DMS 273 (cell line): ENCODE results near the gene IL18.
A peak's percentile ranks its signal among the peaks of the same experiment; 100 is the strongest.
"Not testable (repeated sequence)": the region's sequence is repeated elsewhere in the genome, so short reads cannot be mapped to it uniquely, and the experiment has no call there.

Source experiments
- DNase-seq: peaks from one replicate; lab custom pipeline; 2025; ENCODE audit not compliant: unreplicated experiment; lab: John Stamatoyannopoulos, UW

Gene IL18

DNA sequence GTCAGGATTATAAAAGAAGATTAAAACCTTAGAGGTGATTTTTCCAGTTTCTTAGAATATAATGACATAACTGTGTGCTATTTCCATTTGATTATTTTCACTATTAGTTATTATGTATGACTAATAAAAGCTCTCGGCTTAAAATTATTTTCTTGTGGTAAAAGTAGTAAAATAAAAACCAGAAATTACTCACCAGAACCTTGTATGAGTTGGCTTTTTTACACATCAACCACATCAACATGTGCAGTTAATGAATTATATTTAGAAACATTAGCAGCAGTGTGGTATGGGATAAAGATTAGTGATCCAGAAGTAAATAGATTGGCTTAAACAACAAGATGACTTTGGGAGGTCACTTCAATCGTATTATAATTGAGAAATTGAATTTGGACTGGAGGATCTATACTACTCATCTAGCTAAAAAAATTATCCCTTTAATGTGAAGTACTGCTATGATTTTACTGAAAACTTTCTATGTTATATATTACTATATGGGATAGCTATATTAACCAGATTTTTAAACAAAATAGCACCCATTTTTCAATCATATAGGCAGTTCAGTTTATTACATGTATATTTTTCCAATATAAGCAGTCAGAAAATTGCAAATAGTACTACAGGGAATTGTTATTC is 8.6 kb upstream of the IL18 start:
- DNase-seq, result no peak

DNA sequence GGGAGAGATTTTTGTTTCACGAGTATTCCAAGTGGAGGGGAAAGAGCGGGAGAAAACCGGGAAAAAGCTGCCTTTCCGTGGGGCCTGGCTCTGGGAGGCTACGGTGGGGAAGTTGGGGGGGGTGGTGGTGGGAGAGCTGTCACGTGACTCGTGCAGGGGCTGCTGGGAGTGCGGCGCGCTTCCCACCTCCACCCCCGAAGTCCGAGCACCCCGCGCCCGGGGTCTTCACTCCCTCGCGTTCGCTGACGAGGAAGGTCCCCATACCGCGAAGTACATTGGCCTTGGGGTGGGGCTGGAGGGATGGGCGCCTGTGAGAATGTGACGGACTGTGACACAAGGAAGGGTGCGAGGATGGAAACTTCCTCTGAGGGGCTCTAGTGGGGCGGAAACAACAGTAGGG is 3.3 kb upstream of the IL18 start, which contains the start of gene TEX12:
TEX12 (plus strand) TSS at position 228 of the 400 bp plus-strand sequence. CDS start 1,897 bp downstream, outside the sequence.
- no peak for DNase-seq

DNA sequence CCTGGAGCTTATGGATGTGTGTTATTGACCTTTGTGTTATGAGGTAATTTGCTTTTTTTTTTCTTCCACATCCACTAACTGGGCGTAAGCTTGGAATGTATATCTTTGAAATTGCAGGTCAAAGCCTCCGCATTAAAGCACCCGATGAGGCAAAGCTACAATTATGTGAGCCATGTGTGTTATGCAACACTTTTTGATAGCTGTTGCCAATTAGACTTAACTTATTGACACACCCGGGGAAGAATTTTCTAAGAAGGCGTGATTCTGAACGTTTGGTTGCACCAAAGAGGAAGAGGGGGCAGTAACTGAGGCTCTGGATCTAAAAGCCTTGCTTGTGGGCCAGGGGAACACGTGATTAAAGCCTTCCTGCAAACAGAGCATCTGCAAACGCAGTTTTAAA is 2.7 kb upstream of the IL18 start:
- no peak for DNase-seq

DNA sequence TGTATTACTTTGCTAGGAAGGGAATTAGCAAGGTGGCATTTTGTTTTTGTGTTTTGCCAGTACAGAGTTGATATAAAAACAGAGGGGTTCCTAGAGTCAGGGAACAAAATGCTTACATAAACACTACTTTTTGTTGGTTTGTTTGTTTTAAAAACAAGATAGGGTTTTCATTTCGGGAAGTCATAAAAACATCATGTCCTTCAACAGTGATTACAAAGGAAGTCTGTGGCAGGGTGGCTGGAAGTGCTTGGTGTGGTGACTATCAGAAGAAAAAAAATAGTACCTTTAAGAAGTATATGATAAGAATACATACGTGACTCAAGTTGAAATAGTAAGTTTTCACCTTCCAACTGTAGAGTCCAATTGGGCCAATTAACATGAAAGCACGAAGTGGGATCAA is 1.2 kb upstream of the IL18 start:
- DNase-seq, result no peak

DNA sequence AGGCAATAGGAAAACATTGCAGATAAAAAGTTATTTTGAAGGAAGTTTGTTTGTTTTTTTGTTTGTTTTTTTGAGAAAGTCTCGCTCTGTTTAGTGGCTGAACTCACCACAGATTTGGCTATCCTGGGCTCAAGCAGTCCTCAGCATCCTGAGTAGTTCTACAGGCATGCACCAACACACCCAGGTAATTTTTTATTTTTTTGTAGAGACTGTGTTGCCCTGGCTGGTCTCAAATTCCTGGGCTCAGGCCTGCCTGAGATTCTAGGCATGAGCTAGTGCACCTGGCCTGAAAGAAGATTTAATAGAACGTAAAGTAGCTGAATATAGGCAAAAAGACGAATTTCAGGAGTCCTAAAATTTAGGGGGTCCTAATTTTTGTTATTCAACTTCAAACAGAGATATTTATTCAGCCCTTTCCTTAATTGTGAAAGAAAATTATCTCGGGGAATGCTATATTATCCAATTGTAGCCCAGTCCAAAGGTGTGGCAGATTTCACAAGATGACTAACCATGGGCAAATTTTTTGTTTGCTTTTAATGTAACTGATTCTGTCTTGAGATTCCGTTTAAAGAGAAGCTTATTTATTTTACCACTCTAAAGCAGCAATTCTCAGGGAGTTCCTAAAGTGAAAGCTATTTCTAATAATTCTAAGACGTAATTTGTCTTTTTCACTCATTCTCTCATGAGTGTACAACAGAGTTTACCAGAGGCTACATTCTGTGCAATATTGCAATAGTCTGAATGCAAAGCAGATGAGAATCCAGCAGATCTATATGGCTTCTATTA is 940 bp downstream of the IL18 start:
- no peak for DNase-seq

DNA sequence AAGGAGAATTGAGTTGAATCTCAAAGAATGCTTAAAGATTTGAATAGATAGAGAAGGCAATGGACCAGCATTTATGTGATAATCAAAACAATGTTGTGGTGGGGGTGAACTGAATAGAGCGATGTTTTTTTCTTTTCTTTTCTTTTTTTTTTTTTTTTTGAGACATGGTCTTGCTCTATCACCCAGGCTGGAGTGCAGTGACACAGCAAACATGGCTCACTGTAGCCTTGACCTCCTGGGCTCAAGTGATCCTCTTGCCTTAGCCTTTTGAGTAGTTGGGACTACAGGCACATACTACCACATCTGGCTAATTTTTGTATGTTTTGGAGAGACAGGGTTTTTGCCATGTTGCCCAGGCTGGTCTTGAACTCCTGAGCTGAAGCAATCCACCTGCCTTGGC is 1.7 kb downstream of the IL18 start:
- not testable (repeated sequence) for DNase-seq

DNA sequence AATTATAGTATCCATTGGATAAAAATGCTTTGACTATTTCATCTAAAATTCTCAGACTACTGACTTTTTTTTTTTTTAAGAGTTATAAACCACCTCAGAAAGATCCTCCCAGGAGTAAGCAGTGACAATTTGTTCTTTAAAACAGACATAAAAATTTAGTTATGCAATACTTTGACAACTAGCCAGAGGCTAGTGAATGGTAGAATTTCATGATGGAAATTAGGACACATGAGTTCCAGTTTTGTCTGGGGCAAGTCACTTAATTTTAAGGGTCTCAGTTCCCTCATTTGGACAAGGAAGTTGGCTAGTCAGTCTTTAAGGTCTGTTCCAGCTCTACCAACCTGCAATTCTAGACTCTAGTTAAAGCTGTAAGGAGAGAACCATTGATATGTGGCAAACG is 2.9 kb downstream of the IL18 start:
- no peak for DNase-seq

DNA sequence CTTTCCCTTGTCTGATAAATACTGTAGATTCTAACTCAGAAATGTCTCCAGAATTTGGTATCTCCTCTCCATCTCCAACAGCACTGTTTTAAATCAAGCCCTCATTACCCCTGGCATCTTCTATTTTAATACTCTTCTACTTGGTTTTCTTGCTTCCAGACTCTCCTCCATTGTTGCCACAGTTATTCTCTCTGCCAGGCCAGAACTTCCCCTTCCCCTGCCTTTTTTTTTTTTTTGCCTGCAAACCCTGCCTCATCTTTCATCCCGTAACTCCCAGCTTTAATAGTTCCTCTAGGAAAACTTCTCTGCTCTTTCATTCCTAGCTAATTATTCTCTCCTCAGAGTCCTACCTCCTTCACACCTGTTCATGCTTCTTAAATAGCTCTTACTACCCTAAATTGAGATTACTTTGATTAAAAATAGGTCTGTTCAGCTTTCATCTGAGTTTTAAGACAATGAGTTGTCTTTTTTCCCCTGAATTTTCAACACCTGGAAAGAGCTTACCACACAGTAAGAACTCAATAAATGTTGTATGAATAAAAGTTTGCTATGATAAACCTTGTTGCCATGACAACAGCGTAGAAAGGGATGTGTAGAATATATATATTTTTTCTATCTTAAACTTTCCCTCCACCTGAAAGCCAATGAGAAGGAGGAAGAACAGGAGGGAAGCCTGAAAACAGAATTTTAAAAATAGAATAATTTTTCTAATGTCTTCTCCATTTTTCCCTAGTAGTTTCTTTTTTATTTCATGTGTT is 3.6 kb downstream of the IL18 start:
- DNase-seq, result no peak

DNA sequence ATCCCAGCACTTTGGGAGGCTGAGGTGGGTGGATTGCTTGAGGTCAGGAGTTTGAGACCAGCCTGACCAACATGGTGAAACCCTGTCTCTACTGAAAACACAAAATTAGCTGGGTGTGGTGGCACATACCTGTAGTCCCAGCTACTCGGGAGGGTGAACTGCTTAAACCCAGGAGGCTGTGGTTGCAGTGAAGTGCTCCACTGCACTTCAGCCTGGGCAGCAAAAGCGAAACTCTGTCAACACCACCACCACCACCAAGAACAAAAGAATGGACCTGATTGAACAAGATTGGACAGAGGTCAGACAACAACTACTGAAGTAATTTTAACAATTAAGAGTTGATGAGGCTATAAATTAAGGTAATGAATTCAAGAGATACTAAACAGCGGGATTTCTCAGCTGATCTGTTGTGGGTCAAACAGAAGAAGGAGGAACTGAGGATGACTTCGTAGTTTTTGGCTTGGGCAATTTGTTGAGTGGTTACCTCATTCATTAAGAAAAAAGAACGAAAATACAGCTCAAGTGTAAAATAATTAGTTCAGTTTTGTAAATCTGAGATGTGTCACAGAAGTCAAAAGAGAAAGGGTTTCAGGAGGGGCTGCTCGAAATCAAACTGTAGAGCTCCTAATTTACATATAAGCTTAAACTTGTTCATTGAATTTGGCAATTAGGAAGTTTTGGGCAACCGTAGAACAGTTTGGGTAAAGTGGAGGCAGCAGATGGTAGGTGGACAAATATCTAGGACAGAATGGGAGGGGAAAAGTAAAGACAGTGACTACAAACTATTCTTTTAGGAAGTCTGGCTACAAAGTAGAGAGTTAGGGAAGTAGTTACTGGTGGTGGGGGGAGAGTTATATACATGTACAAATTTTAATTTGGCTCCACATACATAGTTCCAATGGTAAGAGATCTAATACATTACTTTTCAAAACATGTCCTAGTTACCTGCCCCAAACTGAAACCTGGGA is 4.5 kb downstream of the IL18 start:
- no peak for DNase-seq

DNA sequence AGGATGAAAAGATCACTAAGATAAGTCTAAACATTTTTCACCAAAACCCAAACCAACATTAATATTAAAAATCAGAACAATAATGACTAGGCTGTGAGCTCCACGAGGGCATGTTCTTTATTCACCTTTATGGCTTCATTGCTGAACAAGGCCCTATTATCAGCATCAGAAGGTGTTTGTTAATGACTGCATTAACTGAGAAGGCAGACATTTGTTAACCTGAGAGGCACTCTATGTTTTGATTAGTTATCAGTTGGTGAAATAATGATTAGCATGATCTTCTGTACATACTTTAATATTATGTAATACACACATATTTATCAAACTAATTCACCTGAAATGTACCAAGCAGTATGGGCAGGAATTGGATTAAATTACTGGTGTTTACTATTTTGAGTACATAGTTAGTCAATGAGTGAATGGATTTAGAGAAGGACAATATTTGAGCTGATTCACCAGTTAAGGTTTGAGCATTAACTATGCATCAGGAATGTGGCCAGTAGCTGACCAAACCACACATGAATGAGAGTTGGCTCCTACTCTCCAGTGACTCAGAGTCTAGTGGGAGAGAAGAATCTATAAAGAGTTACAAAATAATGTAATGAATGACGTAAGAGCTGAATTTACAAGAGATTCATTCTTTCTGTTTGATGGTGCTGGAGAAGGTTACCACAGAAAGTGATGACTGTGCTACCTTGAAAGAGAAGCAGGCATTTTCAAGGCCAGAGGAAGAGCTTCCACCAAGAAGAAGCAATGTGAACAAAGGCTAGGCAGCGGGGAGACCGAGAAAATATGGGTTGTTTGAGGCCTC is 6.7 kb downstream of the IL18 start:
- no peak for DNase-seq

DNA sequence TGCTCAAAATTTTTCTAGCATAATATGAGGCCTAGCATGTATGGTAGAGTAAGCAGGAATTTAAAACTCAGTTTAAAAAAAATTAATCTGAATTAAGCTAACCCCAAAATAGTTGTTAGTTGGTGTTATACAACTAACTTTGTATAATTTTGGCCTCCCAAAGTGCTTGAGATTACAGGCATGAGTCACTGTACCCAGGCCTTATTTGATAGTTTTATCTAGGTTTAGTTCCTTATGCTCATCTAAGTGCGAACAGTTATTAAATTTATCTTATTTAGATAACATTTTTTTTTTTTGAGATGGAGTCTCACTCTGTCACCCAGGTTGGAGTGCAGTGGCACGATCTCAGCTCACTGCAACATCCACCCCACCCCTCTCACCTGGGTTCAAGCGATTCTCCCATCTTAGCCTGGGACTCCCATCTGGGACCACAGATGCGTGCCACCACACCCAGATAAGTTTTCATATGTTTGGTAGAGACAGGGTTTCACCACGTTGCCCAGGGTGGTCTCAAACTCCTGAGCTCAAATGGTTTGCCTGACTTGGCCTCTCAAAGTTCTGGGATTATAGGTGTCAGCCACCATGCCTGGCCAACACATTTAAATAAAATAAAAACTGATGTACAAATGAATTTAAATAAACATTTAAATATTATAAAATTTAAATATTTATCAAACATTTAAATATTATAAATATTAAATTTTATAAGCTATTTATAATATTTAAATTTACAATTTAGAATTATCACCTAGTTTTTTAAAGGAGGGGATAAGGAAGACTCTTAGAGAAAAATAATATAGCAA is 7.5 kb downstream of the IL18 start:
- no peak for DNase-seq

DNA sequence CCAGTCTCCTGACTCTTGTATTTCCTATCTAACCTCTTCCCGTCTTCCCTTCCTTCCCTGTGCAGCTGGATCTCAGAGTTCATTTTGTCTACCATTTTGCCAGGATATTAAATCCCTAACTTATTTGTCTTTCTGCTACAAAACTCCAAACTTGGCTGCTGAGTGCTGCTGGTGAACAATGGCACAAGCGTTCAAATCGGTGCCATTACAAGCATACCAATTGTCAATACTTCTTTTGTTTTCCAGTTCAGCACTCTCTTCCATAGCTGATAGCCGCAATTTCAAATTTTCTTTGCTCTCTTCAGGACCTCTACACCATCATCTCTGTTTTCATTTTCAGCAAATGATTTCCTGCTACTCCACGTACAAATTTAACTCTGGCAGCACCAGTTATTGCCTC is 13.4 kb downstream of the IL18 start:
- no peak for DNase-seq

DNA sequence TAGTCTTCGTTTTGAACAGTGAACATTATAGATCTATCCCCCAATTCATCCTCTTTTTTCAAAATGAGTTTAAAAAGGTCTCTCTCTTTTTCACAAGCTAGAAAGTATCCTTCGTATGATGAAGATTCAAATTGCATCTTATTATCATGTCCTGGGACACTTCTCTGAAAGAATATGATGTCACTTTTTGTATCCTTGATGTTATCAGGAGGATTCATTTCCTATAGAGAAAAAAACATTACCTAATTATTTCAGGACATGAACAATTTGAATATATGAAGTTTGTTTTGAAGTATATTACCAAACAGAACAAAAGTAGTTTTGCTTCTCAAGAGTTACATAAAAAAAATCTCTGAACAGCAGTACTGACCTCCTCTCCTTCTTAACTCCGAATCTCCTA is 20.3 kb downstream of the IL18 start:
- DNase-seq, result no peak

DNA sequence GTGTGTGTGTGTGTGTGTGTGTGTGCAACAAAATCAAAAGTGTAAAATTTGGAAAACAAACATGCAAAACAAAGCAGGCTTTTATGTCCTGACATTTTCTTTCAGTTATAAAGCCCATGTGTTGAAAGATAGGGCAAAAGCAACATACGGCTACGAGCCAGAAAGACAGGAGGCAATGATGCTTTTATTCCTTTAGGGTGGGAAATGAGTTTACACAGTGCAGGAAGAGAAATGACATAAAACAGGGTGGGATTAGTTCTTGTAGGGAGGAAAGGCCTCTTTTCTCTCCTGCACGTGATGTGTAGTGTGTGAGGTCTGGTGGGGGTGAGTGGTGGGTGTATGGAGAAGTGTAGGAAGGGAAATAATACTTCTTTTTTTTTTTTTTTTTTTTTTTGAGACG is 29.4 kb downstream of the IL18 start:
- no peak for DNase-seq

DNA sequence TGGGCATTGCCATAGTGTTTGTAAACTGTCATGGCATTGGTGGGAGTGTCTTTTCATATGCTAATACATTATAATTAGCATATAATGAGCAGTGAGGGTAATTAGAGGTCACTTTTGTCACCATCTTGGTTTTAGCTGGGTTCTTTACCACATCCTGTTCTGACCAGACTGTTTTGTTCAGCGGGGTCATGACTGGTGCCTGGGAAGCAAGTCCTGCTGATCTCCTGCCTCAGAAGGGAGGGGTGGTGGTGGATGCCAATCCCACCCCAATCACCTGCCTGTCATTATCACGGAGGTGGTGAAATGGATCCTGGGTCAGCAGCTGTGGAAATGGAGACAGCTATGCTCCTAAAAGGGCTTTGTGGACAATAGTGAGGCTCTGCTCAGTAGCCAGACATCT is 31.2 kb downstream of the IL18 start:
- DNase-seq, result no peak

DNA sequence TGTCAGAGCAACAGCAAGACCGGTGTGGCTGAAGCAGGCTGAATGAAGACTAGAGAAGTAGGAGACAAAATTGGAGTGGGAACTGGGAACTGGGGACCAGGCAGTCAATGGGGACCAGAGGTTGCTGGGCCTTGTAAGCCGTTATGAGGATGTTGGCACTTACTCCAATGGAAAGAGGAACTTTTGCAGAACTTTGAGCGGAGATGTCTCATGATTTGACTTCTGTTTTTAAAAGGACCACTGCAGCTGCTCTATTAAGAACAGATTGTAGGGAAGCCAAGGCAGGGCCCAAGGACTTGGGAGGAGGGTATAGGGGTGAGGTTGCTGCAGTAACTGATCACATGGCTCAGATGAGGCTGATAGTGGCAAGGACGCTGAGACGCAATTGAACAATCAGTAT is 34.2 kb downstream of the IL18 start:
- no peak for DNase-seq

DNA sequence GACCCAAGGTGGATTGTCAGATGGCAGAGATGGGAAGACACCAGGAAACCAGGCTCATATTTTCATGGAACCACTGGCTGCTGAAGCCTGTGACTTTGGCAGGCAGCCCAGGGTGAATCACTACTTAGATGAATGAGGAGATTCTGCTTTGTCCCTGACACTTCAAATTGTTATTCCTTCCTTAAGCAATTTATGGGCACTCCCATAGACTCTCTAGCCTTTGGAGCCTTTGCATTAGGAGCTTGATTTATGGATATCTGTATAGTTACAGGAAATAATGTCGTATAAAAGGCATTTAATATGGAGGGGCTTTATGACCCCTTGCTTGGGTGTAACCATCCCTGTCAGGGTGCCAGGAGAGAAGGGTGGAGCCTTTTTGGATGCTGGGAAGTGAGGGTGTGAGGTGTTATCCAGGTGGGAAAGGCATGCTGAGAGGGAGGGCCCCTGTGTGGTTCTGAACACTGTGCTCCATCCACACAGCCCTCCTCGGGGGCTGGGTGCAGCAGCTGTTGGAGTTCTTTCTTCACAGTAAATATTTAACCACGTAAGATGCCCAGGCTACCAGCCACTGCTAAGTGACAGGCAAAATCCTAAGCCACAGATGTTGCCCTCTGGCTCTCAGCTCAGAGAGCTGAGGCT is 35.3 kb downstream of the IL18 start:
- DNase-seq, result peak; percentile 33

DNA sequence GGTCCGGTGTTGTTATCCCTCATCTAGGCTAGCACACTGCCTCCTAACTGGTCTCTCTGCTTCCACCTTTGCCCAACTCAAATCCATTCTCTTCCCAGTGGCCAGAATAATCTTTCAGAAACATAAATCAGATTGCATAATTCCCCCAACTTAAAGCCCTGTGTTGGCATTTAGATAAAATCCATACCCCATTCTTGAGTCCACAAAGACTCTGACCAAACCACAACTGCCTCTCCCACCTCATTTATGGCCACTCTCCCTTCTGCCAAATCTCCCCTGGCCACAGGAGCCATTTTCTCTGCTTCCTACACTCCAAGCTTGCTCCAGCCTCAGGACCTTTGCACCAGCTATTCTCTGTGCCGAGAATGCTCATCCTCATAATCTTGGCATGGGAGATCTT is 36.8 kb downstream of the IL18 start:
- DNase-seq, result no peak

DNA sequence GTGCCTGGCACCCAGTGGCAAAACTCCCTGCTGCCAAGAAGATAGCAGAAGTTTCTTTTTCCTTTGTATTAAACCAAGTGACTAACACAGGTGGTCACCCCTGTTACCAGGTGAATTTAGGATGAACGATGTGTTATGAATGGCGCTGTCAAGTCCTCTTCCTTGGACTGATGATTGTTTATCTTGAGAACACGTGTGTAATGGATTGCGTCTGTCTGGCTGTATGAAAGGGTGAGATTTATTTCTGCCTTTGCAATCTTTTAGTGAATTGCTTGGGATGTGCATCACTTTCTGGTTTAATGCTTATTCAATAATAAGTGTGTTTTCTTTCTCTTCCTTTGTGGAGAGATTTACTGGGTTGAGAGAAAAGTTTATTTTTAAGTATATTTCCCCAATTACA is 40.8 kb downstream of the IL18 start:
- no peak for DNase-seq
